A549 (cell line): ENCODE data around the gene WNT6. TPM values are rescaled to one million over a fixed set of nuclear protein-coding genes. Genes with fewer than 3 reads are reported as not detected.

ENCODE experiments used
- ATAC-seq, 2 experiments: fragments of 200-7000 bp in 1 of 2; fragments of >200 bp in 1 of 2; cut with Nextera tagmentation in 1 of 2; cut with Tn5 transposase in 1 of 2; 3 replicates each; pipeline versions ENCODE4 v1.8.0 to v1.9.1; 2018 to 2020; ENCODE audit warnings: mild to moderate bottlenecking in 1 of 2, moderate library complexity in 1 of 2
- CTCF ChIA-PET: fragments of 300-600 bp; sonication (Branson Sonifier 250); formaldehyde crosslinking; extraction: SDS; loops from one replicate; lab custom pipeline; 2021; ENCODE audit warnings: antibody characterized with exemption, inconsistent platforms; lab: Yijun Ruan, JAX
- POLR2A ChIA-PET: fragments of 350-600 bp; formaldehyde crosslinking; extraction: SDS; loops from one replicate; lab custom pipeline; 2021; ENCODE audit warnings: antibody characterized with exemption, inconsistent platforms; lab: Yijun Ruan, JAX
- DNase-seq, 2 experiments: peaks; one replicate each; pipeline versions ENCODE4 v3.0.0 to v3.0.0-alpha.2; 2011 to 2016; ENCODE audit warnings: low read depth in 1 of 2, low spot score in 1 of 2
- FAIRE-seq: peaks from 2 replicates; lab custom pipeline; 2011; peaks lifted over from hg19 to GRCh38; lab: Jason Lieb, UNC
- H3K27ac ChIP-seq, 2 experiments: fragments of >200 bp; sonication (Bioruptor Twin); formaldehyde crosslinking; 3 replicates each; pipeline ENCODE4 v1.5.1; 2016 to 2017
- H3K4me1 ChIP-seq: fragments of >200 bp; sonication (Bioruptor Twin); formaldehyde crosslinking; 3 replicates; pipeline ENCODE4 v1.6.1; 2016
- H3K4me2 ChIP-seq: fragments of >200 bp; sonication (Bioruptor Twin); formaldehyde crosslinking; 3 replicates; pipeline ENCODE4 v1.6.1; 2016
- H3K4me3 ChIP-seq: fragments of >200 bp; sonication (Bioruptor Twin); formaldehyde crosslinking; 3 replicates; pipeline ENCODE4 v1.5.1; 2016
- H3K9me3 ChIP-seq: fragments of >200 bp; sonication (Bioruptor Twin); formaldehyde crosslinking; 3 replicates; pipeline ENCODE4 v1.6.1; 2016
- CBX2 ChIP-seq: fragments of 200-600 bp; sonication (generic); IDR thresholded peaks from 2 replicates; pipeline ENCODE4 v1.6.1; 2016; ENCODE audit warnings: low read depth, mild to moderate bottlenecking, borderline replicate concordance
- CHD4 ChIP-seq: fragments of 200-600 bp; sonication (generic); IDR thresholded peaks from 2 replicates; pipeline ENCODE4 v1.6.1; 2016; ENCODE audit warnings: antibody characterized with exemption, mild to moderate bottlenecking, borderline replicate concordance
- EHF ChIP-seq: fragments of 250-450 bp; sonication (Bioruptor Pico); IDR thresholded peaks from 2 replicates; pipeline ENCODE4 v1.5.0; 2020; ENCODE audit warnings: mild to moderate bottlenecking
- HDAC2 ChIP-seq: fragments of 200-600 bp; sonication (generic); IDR thresholded peaks from 2 replicates; pipeline ENCODE4 v1.6.1; 2016
- HEYL ChIP-seq: fragments of 250-450 bp; sonication (Bioruptor Pico); IDR thresholded peaks from 2 replicates; pipeline ENCODE4 v1.8.0; 2021; ENCODE audit warnings: mild to moderate bottlenecking, moderate library complexity
- HOXB13 ChIP-seq: fragments of 250-450 bp; sonication (Bioruptor Pico); IDR thresholded peaks from 2 replicates; pipeline ENCODE4 v1.5.0; 2020; ENCODE audit warnings: low read depth, mild to moderate bottlenecking, moderate library complexity
- JUN ChIP-seq, 2 experiments: fragments of >200 bp; sonication (Bioruptor Twin); formaldehyde crosslinking; IDR thresholded peaks; 2 replicates in 1 of 2; 3 replicates in 1 of 2; pipeline ENCODE4 v1.6.1; 2016 to 2017
- KDM1A ChIP-seq: fragments of 200-600 bp; sonication (generic); IDR thresholded peaks from 2 replicates; pipeline ENCODE4 v1.6.1; 2016; ENCODE audit warnings: low read depth, mild to moderate bottlenecking
- MYC ChIP-seq: IDR thresholded peaks from 2 replicates; pipeline ENCODE4 v1.6.1; 2012; ENCODE audit warnings: mild to moderate bottlenecking, inconsistent platforms, low read length, improper control_type of control experiment, borderline replicate concordance
- NFE2L2 ChIP-seq: fragments of 150-350 bp; conservative IDR thresholded peaks from 2 replicates; pipeline ENCODE4 v1.6.1; 2014; ENCODE audit warnings: low read length
- NR3C1 ChIP-seq: fragments of >200 bp; sonication (Bioruptor Twin); formaldehyde crosslinking; IDR thresholded peaks from 3 replicates; pipeline ENCODE4 v1.6.1; 2017
- POLR2AphosphoS2 ChIP-seq: conservative IDR thresholded peaks from 2 replicates; pipeline ENCODE4 v1.6.1; 2012; ENCODE audit warnings: low read length, improper control_type of control experiment, inconsistent platforms
- RAD21 ChIP-seq, 2 experiments: fragments of >200 bp in 1 of 2; sonication (Bioruptor Twin) in 1 of 2; formaldehyde crosslinking in 1 of 2; IDR thresholded peaks in 1 of 2; conservative IDR thresholded peaks in 1 of 2; 2 replicates in 1 of 2; 3 replicates in 1 of 2; pipeline ENCODE4 v1.6.1; 2012 to 2018; ENCODE audit warnings: inconsistent platforms in 1 of 2
- RFX5 ChIP-seq: fragments of 450-650 bp; IDR thresholded peaks from 2 replicates; pipeline ENCODE4 v1.7.1; 2014; ENCODE audit warnings: antibody characterized with exemption, mild to moderate bottlenecking, moderate library complexity
- SMC3 ChIP-seq: fragments of >200 bp; sonication (Bioruptor Twin); formaldehyde crosslinking; IDR thresholded peaks from 3 replicates; pipeline ENCODE4 v1.6.1; 2018; ENCODE audit warnings: inconsistent platforms
- TFCP2L1 ChIP-seq: fragments of 250-450 bp; sonication (Bioruptor Pico); IDR thresholded peaks from 2 replicates; pipeline ENCODE4 v1.5.0; 2021; ENCODE audit warnings: mild to moderate bottlenecking
- ZNF302 ChIP-seq: fragments of 250-450 bp; sonication (Bioruptor Pico); IDR thresholded peaks from 2 replicates; pipeline ENCODE4 v1.9.0; 2021; ENCODE audit warnings: inconsistent platforms, mild to moderate bottlenecking, moderate library complexity
- WGBS: methylation state at CpG from one replicate; pipeline ENCODE4 v1.1.6; 2017; ENCODE audit errors: missing lambda C conversion rate; 5-methylcytosine and 5-hydroxymethylcytosine counted together
- polyA plus RNA-seq, 4 experiments: library from polyadenylated mRNA; depleted of rRNA in 3 of 4; stranded (reverse); fragments of >200 nt; fragmentation: RNase III in 1 of 4; extraction: RNeasy Plus Mini Kit Qiagen cat#74134 plus additional on column Dnase treatment in 1 of 4; gene quantifications; 2 replicates in 3 of 4; 3 replicates in 1 of 4; pipeline ENCODE4 v1.2.3, GENCODE V29; 2011 to 2017
- TF ChIP-seq, protein P1 (sequence below): fragments of 250-450 bp; sonication (Bioruptor Pico); IDR thresholded peaks from 2 replicates; pipeline ENCODE4 v1.5.0; 2021; ENCODE audit warnings: mild to moderate bottlenecking, moderate library complexity, borderline replicate concordance
- TF ChIP-seq, protein P2 (sequence below): IDR thresholded peaks from 2 replicates; pipeline ENCODE4 v1.6.1; 2012; ENCODE audit warnings: low read depth, borderline replicate concordance
- TF ChIP-seq, protein P3 (sequence below): IDR thresholded peaks from 2 replicates; pipeline ENCODE4 v1.6.1; 2012
- TF ChIP-seq, protein P4 (sequence below): fragments of >200 bp; sonication (Bioruptor Twin); formaldehyde crosslinking; IDR thresholded peaks from 2 replicates; pipeline ENCODE4 v1.6.1; 2016

The WNT6 gene
- polyA plus RNA-seq, 2 of the 4 experiments (the other 2 are of a cell fraction) = 0.06 to 0.10 TPM

DNA sequence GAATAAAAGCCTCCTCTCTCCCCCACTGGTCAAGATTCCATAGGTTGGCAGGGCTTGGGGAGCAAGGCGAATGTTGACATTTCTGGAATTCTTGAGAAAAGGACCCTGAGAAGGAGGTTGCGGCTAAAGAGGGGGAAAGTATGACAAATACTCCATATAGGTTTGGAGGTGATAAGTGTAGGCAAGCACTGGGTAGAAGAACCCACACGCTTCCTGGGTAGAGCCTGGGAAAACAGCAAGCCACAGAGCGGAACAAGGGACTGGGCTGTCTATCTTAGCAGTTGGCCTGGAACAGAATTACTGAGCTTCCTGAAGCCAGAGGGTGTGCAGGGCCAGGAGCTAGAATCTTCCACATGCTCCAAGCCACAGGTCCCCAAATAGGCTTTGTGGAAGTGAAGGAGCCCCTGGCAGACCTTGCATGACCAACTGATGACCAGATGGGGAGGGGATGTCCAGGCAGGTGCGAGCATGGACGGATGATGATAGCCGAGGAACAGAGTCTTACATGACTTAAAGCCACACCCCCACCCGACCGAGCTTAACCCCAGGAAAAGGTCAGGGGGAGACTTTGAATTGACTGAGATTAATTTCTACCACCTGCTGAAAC lies 37.9 kb upstream of the WNT6 start:
- Histone ChIP-seq H3K27ac (no peak overlapping the region), H3K4me2 (no peak overlapping the region), H3K4me1 (no peaks in the 10 kb centered on the region), H3K4me3 (no peak overlapping the region)
- 65% methylated on average over 9 of the region's 9 CpGs for WGBS
- CTCF ChIA-PET = interaction anchor here (2.3 kb wide), 1 partner anchor 26 kb away, joined by 6 read pairs; no protein-coding TSS in a partner anchor
- DNase-seq = no peak
- TF ChIP-seq SMC3 (no peak), ZNF302 (no peak), RFX5 (no peak), EHF (CRISPR knock-in tag) (no peak), JUN (IDR thresholded peaks at IDR 0.05) (no peak), HEYL (CRISPR knock-in tag) (no peak), RAD21 (conservative IDR thresholded peaks at IDR 0.05 in 1 of 2, IDR thresholded peaks at IDR 0.05 in 1 of 2) (no peak), NFE2L2 (no peak), CBX2 (no peak), NR3C1 (no peak), MYC (no peak), KDM1A (no peak), TFCP2L1 (CRISPR knock-in tag) (no peak)
- TF ChIP-seq, protein P1, sequence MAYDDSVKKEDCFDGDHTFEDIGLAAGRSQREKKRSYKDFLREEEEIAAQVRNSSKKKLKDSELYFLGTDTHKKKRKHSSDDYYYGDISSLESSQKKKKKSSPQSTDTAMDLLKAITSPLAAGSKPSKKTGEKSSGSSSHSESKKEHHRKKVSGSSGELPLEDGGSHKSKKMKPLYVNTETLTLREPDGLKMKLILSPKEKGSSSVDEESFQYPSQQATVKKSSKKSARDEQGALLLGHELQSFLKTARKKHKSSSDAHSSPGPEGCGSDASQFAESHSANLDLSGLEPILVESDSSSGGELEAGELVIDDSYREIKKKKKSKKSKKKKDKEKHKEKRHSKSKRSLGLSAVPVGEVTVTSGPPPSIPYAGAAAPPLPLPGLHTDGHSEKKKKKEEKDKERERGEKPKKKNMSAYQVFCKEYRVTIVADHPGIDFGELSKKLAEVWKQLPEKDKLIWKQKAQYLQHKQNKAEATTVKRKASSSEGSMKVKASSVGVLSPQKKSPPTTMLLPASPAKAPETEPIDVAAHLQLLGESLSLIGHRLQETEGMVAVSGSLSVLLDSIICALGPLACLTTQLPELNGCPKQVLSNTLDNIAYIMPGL (CRISPR knock-in tag) = no peak
- TF ChIP-seq, protein P2, sequence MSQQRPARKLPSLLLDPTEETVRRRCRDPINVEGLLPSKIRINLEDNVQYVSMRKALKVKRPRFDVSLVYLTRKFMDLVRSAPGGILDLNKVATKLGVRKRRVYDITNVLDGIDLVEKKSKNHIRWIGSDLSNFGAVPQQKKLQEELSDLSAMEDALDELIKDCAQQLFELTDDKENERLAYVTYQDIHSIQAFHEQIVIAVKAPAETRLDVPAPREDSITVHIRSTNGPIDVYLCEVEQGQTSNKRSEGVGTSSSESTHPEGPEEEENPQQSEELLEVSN = no peak
- TF ChIP-seq, protein P3, sequence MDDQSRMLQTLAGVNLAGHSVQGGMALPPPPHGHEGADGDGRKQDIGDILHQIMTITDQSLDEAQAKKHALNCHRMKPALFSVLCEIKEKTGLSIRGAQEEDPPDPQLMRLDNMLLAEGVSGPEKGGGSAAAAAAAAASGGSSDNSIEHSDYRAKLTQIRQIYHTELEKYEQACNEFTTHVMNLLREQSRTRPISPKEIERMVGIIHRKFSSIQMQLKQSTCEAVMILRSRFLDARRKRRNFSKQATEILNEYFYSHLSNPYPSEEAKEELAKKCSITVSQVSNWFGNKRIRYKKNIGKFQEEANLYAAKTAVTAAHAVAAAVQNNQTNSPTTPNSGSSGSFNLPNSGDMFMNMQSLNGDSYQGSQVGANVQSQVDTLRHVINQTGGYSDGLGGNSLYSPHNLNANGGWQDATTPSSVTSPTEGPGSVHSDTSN = no peak
- TF ChIP-seq, protein P4, sequence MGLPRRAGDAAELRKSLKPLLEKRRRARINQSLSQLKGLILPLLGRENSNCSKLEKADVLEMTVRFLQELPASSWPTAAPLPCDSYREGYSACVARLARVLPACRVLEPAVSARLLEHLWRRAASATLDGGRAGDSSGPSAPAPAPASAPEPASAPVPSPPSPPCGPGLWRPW = no peak
- TF ChIP-seq, all 56 proteins: peak for 0
- POLR2A ChIA-PET = no interaction called here
- no peaks in the 10 kb centered on the region for H3K9me3 ChIP-seq
- ATAC-seq (peak in 1 of 2 experiments; percentile 41; a peak in 2 of 6 replicates), FAIRE-seq (no peak)

DNA sequence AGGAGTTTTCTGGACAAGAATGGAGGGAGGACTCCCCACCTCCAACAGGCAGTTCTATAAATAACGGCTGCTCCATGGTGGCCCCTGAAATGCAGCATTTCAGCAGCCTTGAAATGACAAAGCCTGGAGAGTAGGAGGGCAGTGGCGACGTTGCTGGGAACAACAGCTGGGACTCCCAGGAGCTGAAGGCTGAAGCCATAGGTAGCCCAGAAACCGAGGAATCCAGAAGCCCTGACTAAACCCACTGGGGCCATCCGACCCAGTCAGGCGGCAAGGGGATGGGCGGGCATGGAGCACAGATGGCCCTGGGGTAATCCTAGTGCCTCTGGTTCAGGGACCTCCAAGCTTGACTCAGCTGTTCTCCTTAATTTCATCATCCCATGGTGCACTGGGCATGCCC lies 37.0 kb upstream of the WNT6 start:
- ChIA-PET CTCF (interaction anchor here (0.7 to 1.3 kb wide), 2 partner anchors 38 to 157 kb away, joined by 3 read pairs; no protein-coding TSS in a partner anchor), POLR2A (no interaction called here)
- WGBS = 56% methylated on average over 7 of the region's 7 CpGs
- H3K4me2 ChIP-seq = no peak overlapping the region
- ATAC-seq = no peak
- FAIRE-seq = no peak
- no peak for DNase-seq
- H3K9me3 ChIP-seq = no peaks in the 10 kb centered on the region
- no peak overlapping the region for H3K27ac ChIP-seq
- no peaks in the 10 kb centered on the region for H3K4me1 ChIP-seq
- TF ChIP-seq HOXB13 (CRISPR knock-in tag) = no peak
- TF ChIP-seq, protein P3 = no peak
- no peak for TF ChIP-seq CHD4
- no peak for TF ChIP-seq HDAC2
- TF ChIP-seq POLR2AphosphoS2 = no peak
- no peak overlapping the region for H3K4me3 ChIP-seq
